ENCODE data around the gene CLEC16A.
"Not testable (repeated sequence)": the region's sequence is repeated elsewhere in the genome, so short reads cannot be mapped to it uniquely, and the experiment has no call there.

CLEC16A gene

GRCh38 chr16:11210260-11210659 is 265.9 kb downstream of the CLEC16A start:
- DNase-seq: no peak

GRCh38 chr16:11211061-11211976 is 267.0 kb downstream of the CLEC16A start:
- DNase-seq: no peak

- DNase-seq: no peak
Observed at GRCh38 chr16:11211977-11212797, 267.8 kb downstream of the CLEC16A start.

GRCh38 chr16:11212798-11213196 is 268.4 kb downstream of the CLEC16A start:
- DNase-seq: no peak

GRCh38 chr16:11213373-11213772 is 269.0 kb downstream of the CLEC16A start:
- no peak for DNase-seq

GRCh38 chr16:11213799-11214198 is 269.4 kb downstream of the CLEC16A start:
- no peak for DNase-seq

- DNase-seq: no peak
Observed at GRCh38 chr16:11215935-11216556, 271.7 kb downstream of the CLEC16A start.

- DNase-seq: no peak
Observed at GRCh38 chr16:11217651-11218603, 273.6 kb downstream of the CLEC16A start.

GRCh38 chr16:11218604-11218962 is 274.2 kb downstream of the CLEC16A start:
- DNase-seq: peak; percentile 37

GRCh38 chr16:11219178-11219577 is 274.8 kb downstream of the CLEC16A start:
- no peak for DNase-seq

GRCh38 chr16:11220507-11220906 is 276.1 kb downstream of the CLEC16A start:
- DNase-seq: not testable (repeated sequence)

GRCh38 chr16:11224096-11224893 is 279.9 kb downstream of the CLEC16A start:
- DNase-seq: peak; percentile 66

- DNase-seq: peak; percentile 89
Observed at GRCh38 chr16:11224894-11225676, 280.7 kb downstream of the CLEC16A start.

- no peak for DNase-seq
Observed at GRCh38 chr16:11225677-11226549, 281.5 kb downstream of the CLEC16A start.

- no peak for DNase-seq
Observed at GRCh38 chr16:11229432-11229831, 285.1 kb downstream of the CLEC16A start.

GRCh38 chr16:11229906-11230305 is 285.5 kb downstream of the CLEC16A start:
- no peak for DNase-seq

- no peak for DNase-seq
Observed at GRCh38 chr16:11231367-11231970, 287.1 kb downstream of the CLEC16A start.
